K562 (cell line): ENCODE measurements around the gene PAQR8. TPM values are rescaled to one million over a fixed set of nuclear protein-coding genes. Genes with fewer than 3 reads are reported as not detected.
A peak's percentile ranks its signal among the peaks of the same experiment; 100 is the strongest.

ENCODE experiments used
- C11orf30 ChIP-seq: fragments of 450-650 bp; IDR thresholded peaks from 2 replicates; pipeline ENCODE4 v1.6.1; 2016; ENCODE audit warnings: low read depth, mild to moderate bottlenecking
- JUND ChIP-seq, 2 experiments: IDR thresholded peaks; 2 replicates in 1 of 2; 3 replicates in 1 of 2; pipeline ENCODE4 v1.6.1; 2011; ENCODE audit warnings: borderline replicate concordance in 2 of 2, low read depth in 2 of 2, low read length in 2 of 2, improper control_type of control experiment in 1 of 2, missing biosample characterization in 1 of 2, missing genetic modification characterization in 1 of 2, missing genetic modification reagents in 1 of 2
- KDM1A ChIP-seq, 2 experiments: fragments of 450-650 bp; IDR thresholded peaks; 2 replicates each; pipeline ENCODE4 v1.6.1; 2016; ENCODE audit warnings: mild to moderate bottlenecking in 2 of 2
- MXI1 ChIP-seq: IDR thresholded peaks from 2 replicates; pipeline ENCODE4 v1.6.1; 2011; ENCODE audit warnings: low read depth, mild to moderate bottlenecking, improper control_type of control experiment, low read length
- TEAD1 ChIP-seq, 2 experiments: fragments of 450-650 bp in 1 of 2; sonication (generic) in 1 of 2; formaldehyde crosslinking; IDR thresholded peaks; 2 replicates each; pipeline versions ENCODE4 v1.4.0 to v1.8.0; 2020 to 2022; ENCODE audit warnings: mild to moderate bottlenecking in 2 of 2, missing genetic modification reagents in 1 of 2
- polyA plus RNA-seq, 8 experiments: library from polyadenylated mRNA; depleted of rRNA in 4 of 8; stranded (reverse) in 5 of 8; unstranded in 3 of 8; fragments of >200 nt; fragmentation: Nextera tagmentation in 2 of 8; fragmentation: Illumina TruSeq in 1 of 8; extraction: Ambion mirVana in 2 of 8; extraction: Trizol in 1 of 8; gene quantifications; 2 replicates each; pipeline versions ENCODE4 v1.2.1 to v1.2.3, GENCODE V29; 2011 to 2014; ENCODE audit warnings: inconsistent platforms in 1 of 8, missing spikeins in 1 of 8
- total RNA-seq, 7 experiments: library from RNA; depleted of rRNA in 6 of 7; stranded (reverse); fragments of >200 nt in 6 of 7; fragmentation: Illumina TruSeq in 2 of 7; extraction: Trizol in 2 of 7; gene quantifications; 2 replicates each; pipeline versions ENCODE4 v1.2.1 to v1.2.3, GENCODE V29; 2011 to 2021; ENCODE audit warnings: low replicate concordance in 1 of 7
- TF ChIP-seq, protein P1 (sequence below): fragments of 450-650 bp; formaldehyde crosslinking; IDR thresholded peaks from 2 replicates; pipeline ENCODE4 v1.4.0; 2020; ENCODE audit warnings: mild to moderate bottlenecking, moderate library complexity
- TF ChIP-seq, protein P2 (sequence below): fragments of 250-450 bp; sonication (Bioruptor Pico); IDR thresholded peaks from 2 replicates; pipeline ENCODE4 v1.8.0; 2022; ENCODE audit warnings: moderate library complexity, mild to moderate bottlenecking, inconsistent platforms
- TF ChIP-seq, protein P3 (sequence below): fragments of 250-450 bp; sonication (Bioruptor Pico); IDR thresholded peaks from 2 replicates; pipeline ENCODE4 v1.4.0; 2020
- TF ChIP-seq, protein P4 (sequence below): fragments of 450-650 bp; formaldehyde crosslinking; IDR thresholded peaks from 2 replicates; pipeline ENCODE4 v1.4.0; 2022; ENCODE audit warnings: mild to moderate bottlenecking, moderate library complexity
- TF ChIP-seq, protein P5 (sequence below): fragments of 250-450 bp; sonication (Bioruptor Pico); IDR thresholded peaks from 2 replicates; pipeline ENCODE4 v1.8.0; 2022; ENCODE audit warnings: inconsistent platforms, mild to moderate bottlenecking, moderate library complexity, borderline replicate concordance

The PAQR8 gene
- total and polyA plus RNA-seq, 9 of the 15 experiments (the other 6 are each of a cell fraction or from before 2014, with no cell fraction given) = 1.4 to 10.2 (median 3.5) TPM

DNA sequence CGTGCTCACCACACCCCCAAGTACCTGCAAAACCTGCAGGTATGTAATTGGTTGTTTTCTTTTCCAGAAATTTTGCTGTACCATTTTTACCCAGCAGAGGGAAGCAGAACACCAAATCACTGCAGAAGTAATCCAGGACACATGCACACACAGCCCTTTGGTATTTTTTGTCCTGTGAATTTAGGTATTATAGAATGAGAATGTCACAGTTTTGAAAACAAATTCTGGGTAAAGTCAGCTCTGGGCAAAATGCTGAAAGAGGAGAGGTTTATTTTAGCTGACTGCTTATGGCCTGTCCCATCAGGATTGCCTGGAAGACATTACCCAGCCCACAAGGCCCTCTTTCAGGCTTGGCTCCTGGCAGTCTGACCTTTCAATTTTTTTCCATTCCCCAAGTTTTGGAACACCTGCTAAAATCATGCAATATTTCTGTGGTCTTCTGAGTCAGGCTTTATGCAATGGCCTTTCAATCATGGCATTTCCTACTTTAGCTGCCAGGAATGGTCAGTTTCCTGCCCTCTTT, 54.7 kb downstream of the PAQR8 start (continued):
- TF ChIP-seq, protein P1, sequence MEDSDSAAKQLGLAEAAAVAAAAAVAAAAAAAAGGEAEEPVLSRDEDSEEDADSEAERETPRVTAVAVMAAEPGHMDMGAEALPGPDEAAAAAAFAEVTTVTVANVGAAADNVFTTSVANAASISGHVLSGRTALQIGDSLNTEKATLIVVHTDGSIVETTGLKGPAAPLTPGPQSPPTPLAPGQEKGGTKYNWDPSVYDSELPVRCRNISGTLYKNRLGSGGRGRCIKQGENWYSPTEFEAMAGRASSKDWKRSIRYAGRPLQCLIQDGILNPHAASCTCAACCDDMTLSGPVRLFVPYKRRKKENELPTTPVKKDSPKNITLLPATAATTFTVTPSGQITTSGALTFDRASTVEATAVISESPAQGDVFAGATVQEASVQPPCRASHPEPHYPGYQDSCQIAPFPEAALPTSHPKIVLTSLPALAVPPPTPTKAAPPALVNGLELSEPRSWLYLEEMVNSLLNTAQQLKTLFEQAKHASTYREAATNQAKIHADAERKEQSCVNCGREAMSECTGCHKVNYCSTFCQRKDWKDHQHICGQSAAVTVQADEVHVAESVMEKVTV (CRISPR knock-in tag) = peak; percentile 95
- 0 out of 4 replicates have a peak, but pooled peaks of 1 of the 2 experiments have one; percentile 34 for TF ChIP-seq TEAD1 (CRISPR knock-in tag; IDR thresholded peaks at IDR 0.05)
- TF ChIP-seq, protein P2, sequence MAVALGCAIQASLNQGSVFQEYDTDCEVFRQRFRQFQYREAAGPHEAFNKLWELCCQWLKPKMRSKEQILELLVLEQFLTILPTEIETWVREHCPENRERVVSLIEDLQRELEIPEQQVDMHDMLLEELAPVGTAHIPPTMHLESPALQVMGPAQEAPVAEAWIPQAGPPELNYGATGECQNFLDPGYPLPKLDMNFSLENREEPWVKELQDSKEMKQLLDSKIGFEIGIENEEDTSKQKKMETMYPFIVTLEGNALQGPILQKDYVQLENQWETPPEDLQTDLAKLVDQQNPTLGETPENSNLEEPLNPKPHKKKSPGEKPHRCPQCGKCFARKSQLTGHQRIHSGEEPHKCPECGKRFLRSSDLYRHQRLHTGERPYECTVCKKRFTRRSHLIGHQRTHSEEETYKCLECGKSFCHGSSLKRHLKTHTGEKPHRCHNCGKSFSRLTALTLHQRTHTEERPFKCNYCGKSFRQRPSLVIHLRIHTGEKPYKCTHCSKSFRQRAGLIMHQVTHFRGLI (CRISPR knock-in tag) = no peak
- TF ChIP-seq C11orf30 = no peak
- TF ChIP-seq MXI1 = no peak
- peak; percentile 12; a peak in 1 of 4 replicates for TF ChIP-seq KDM1A (IDR thresholded peaks at IDR 0.05)
- TF ChIP-seq JUND (IDR thresholded peaks at IDR 0.05; ENCODE audit: borderline replicate concordance, low read depth, low read length) = peak; percentile 50; the same call in 1 of the 2 replicates
- TF ChIP-seq JUND (tag; IDR thresholded peaks at IDR 0.05; ENCODE audit: borderline replicate concordance, low read depth, low read length) = no peak
- TF ChIP-seq, protein P3, sequence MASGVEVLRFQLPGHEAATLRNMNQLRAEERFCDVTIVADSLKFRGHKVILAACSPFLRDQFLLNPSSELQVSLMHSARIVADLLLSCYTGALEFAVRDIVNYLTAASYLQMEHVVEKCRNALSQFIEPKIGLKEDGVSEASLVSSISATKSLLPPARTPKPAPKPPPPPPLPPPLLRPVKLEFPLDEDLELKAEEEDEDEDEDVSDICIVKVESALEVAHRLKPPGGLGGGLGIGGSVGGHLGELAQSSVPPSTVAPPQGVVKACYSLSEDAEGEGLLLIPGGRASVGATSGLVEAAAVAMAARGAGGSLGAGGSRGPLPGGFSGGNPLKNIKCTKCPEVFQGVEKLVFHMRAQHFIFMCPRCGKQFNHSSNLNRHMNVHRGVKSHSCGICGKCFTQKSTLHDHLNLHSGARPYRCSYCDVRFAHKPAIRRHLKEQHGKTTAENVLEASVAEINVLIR (CRISPR knock-in tag) = no peak
- TF ChIP-seq, protein P4, sequence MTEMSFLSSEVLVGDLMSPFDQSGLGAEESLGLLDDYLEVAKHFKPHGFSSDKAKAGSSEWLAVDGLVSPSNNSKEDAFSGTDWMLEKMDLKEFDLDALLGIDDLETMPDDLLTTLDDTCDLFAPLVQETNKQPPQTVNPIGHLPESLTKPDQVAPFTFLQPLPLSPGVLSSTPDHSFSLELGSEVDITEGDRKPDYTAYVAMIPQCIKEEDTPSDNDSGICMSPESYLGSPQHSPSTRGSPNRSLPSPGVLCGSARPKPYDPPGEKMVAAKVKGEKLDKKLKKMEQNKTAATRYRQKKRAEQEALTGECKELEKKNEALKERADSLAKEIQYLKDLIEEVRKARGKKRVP (CRISPR knock-in tag) = no peak
- TF ChIP-seq, protein P5, sequence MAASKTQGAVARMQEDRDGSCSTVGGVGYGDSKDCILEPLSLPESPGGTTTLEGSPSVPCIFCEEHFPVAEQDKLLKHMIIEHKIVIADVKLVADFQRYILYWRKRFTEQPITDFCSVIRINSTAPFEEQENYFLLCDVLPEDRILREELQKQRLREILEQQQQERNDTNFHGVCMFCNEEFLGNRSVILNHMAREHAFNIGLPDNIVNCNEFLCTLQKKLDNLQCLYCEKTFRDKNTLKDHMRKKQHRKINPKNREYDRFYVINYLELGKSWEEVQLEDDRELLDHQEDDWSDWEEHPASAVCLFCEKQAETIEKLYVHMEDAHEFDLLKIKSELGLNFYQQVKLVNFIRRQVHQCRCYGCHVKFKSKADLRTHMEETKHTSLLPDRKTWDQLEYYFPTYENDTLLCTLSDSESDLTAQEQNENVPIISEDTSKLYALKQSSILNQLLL (CRISPR knock-in tag) = no peak
